C4-2B (cell line): ENCODE results near the gene PEMT.

Experiments used
- H3K27ac ChIP-seq: fragments of 450-650 bp; 2 replicates; pipeline ENCODE4 v1.5.1; 2017
- CTCF ChIP-seq: fragments of 450-650 bp; conservative IDR thresholded peaks from 2 replicates; pipeline ENCODE4 v1.5.1; 2017; ENCODE audit warnings: mild to moderate bottlenecking
- ZFX ChIP-seq: fragments of 450-650 bp; IDR thresholded peaks from 2 replicates; pipeline ENCODE4 v1.6.1; 2017

PEMT gene

GRCh38 chr17:17507465-17508011 lies 84.0 kb downstream of the PEMT start:
- no peak overlapping the region for H3K27ac ChIP-seq
- TF ChIP-seq CTCF (no peak), ZFX (no peak)

- no peak overlapping the region for H3K27ac ChIP-seq
- TF ChIP-seq ZFX (no peak), CTCF (no peak)
These were observed 84.5 kb downstream of the PEMT start for GRCh38 chr17:17506893-17507464.

- H3K27ac ChIP-seq = no peak overlapping the region
- TF ChIP-seq ZFX (no peak), CTCF (no peak)
These were observed 85.2 kb downstream of the PEMT start for GRCh38 chr17:17506181-17506741.

DNA sequence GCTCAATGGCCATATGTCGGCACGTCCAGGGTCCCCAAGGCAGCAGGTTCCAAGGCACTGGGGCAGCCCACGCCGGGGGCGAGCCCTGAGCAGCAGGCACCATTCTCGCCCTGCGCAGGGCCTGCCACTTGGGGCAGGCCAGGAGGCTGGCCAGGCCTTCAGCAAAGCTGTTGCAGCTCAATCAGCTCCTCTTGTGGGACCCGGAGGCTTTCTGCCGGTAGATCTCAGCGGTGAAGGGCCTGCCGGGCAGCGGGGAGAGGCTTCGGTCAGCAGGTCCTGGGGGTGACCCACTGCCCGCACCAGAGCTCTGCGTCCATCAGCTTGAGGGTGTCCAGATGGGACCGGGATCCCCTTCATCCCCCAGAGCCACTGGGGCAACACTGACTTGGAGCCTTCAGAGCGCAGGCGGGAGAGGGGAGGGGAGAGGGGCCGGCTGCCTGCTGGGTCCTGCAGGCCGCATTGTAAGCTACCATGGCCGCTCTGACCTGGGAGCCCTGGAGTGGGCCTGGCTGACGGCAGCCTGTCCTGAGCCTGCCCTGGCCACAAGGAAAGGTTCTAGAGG lies 85.8 kb downstream of the PEMT start:
- TF ChIP-seq CTCF (no peak), ZFX (no peak)

GRCh38 chr17:17505151-17505550 lies 86.4 kb downstream of the PEMT start:
- no peak for TF ChIP-seq CTCF
- TF ChIP-seq ZFX = no peak
- H3K27ac ChIP-seq = no peak overlapping the region

More for the DNA sequence above, 85.8 kb downstream of the PEMT start:
- no peak overlapping the region for H3K27ac ChIP-seq

DNA sequence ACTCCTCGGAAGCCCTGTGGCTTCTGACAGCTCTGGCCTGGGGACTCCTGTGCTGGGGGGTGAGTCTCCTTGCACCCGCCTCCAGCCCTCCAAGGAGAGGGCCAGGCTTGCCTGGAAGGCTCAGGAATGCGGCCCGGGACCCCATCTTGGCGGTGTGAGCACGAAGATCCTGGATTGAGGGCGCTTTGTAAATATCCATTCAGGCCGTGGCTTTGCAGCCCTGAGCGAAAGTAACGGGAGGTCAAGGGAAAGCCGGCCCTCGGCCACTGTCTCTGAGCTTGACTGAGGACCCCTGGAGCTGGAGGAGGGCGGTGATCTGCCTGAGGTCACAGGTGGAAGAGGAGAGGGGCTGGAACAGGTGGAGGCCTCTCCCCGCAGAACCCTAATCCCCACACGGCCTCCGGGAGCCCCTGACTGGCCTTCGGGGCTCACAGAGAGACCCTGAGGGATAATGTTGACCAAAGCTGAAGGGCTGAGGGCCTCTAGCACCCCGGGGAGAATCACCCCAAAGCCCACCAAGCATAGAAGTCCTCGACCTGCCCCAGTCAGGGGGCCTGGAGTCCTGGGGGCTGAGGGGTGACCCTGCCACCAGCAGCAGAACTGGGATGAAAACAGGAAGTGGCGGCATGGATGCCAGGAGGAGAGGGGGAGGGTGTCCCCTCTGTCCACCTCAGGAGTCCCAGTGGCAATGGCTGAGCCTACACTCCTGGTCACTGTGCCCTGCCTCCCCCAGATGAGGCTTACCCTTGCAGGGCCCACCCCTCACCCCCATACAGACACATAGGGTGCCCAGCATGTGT lies 87.0 kb downstream of the PEMT start:
- no peak overlapping the region for H3K27ac ChIP-seq
- no peak for TF ChIP-seq CTCF
- TF ChIP-seq ZFX = no peak
